SK-N-SH (cell line): ENCODE data around the gene DNHD1. TPM values are rescaled to one million over a fixed set of nuclear protein-coding genes. Genes with fewer than 3 reads are reported as not detected.

Experiments used
- CTCF ChIA-PET: fragments of 300-600, 350-600 bp; formaldehyde crosslinking; extraction: SDS; loops from one replicate; lab custom pipeline; 2021; lab: Yijun Ruan, JAX
- POLR2A ChIA-PET: fragments of 350-600 bp; sonication (Branson Sonifier 250); formaldehyde crosslinking; extraction: SDS; loops from one replicate; lab custom pipeline; 2020; ENCODE audit warnings: antibody characterized with exemption, inconsistent platforms; lab: Yijun Ruan, JAX
- DNase-seq: peaks from one replicate; pipeline ENCODE4 v3.0.0; 2012
- H2AFZ ChIP-seq: fragments of 200-600 bp; sonication (generic); 2 replicates; pipeline ENCODE4 v1.8.1; 2016; ENCODE audit warnings: antibody characterized with exemption, mild to moderate bottlenecking, low read depth
- H3F3A ChIP-seq: fragments of 200-600 bp; sonication (generic); replicated peaks from 2 replicates; pipeline ENCODE3; 2016; ENCODE audit warnings: antibody characterized with exemption, mild to moderate bottlenecking; ENCODE audit not compliant: insufficient read depth
- H3K27ac ChIP-seq, 2 experiments: fragments of 200-500 bp in 1 of 2; fragments of 200-600 bp in 1 of 2; sonication (Bioruptor generic) in 1 of 2; sonication (generic), shearing (Covaris generic) in 1 of 2; 2 replicates each; pipeline versions ENCODE4 v1.5.1 to v1.6.1; 2014 to 2016; ENCODE audit warnings: low read depth in 2 of 2, inconsistent platforms in 1 of 2, low read length in 1 of 2, mild to moderate bottlenecking in 1 of 2, mixed read lengths in 1 of 2
- H3K27me3 ChIP-seq: fragments of 200-600 bp; sonication (generic), shearing (Covaris generic); 2 replicates; pipeline ENCODE4 v1.6.1; 2016; ENCODE audit warnings: mixed run types; ENCODE audit not compliant: insufficient read depth
- H3K36me3 ChIP-seq, 2 experiments: fragments of 200-500 bp in 1 of 2; fragments of 200-600 bp in 1 of 2; sonication (Bioruptor generic) in 1 of 2; sonication (generic) in 1 of 2; replicated peaks in 1 of 2; 2 replicates each; pipeline versions ENCODE3 to v1.5.1; 2014 to 2016; ENCODE audit warnings: low read length in 1 of 2, mild to moderate bottlenecking in 1 of 2; ENCODE audit not compliant: insufficient read depth in 2 of 2, control insufficient read depth in 1 of 2
- H3K4me1 ChIP-seq, 2 experiments: fragments of 200-500 bp in 1 of 2; fragments of 200-600 bp in 1 of 2; sonication (Bioruptor generic) in 1 of 2; sonication (generic), shearing (Covaris generic) in 1 of 2; 2 replicates each; pipeline versions ENCODE4 v1.5.1 to v1.6.1; 2014 to 2016; ENCODE audit warnings: low read depth in 1 of 2, low read length in 1 of 2, mixed run types in 1 of 2; ENCODE audit not compliant: insufficient read depth in 2 of 2, control insufficient read depth in 1 of 2
- H3K4me2 ChIP-seq: fragments of 200-600 bp; sonication (generic), shearing (Covaris generic); 2 replicates; pipeline ENCODE4 v1.6.1; 2017; ENCODE audit warnings: mixed run types
- H3K4me3 ChIP-seq, 2 experiments: fragments of 200-500 bp in 1 of 2; fragments of 200-600 bp in 1 of 2; sonication (Bioruptor generic) in 1 of 2; sonication (generic), shearing (Covaris generic) in 1 of 2; 2 replicates each; pipeline versions ENCODE4 v1.5.1 to v1.8.1; 2014 to 2016; ENCODE audit warnings: low read depth in 2 of 2, inconsistent platforms in 1 of 2, low read length in 1 of 2, mild to moderate bottlenecking in 1 of 2, mixed read lengths in 1 of 2, moderate library complexity in 1 of 2
- H3K79me2 ChIP-seq: fragments of 200-600 bp; sonication (generic); 2 replicates; pipeline ENCODE4 v1.8.1; 2017; ENCODE audit warnings: mild to moderate bottlenecking; ENCODE audit not compliant: insufficient read depth
- H3K9ac ChIP-seq: fragments of 200-600 bp; sonication (generic); 2 replicates; pipeline ENCODE4 v1.6.1; 2017; ENCODE audit warnings: mixed run types
- H3K9me2 ChIP-seq: fragments of 200-600 bp; sonication (generic); 2 replicates; pipeline ENCODE4 v1.6.1; 2017; ENCODE audit warnings: mixed run types
- H3K9me3 ChIP-seq: fragments of 200-600 bp; sonication (generic); 2 replicates; pipeline ENCODE4 v1.6.1; 2017; ENCODE audit warnings: mixed run types, mild to moderate bottlenecking, moderate library complexity
- H4K20me1 ChIP-seq: fragments of 200-600 bp; sonication (generic); 2 replicates; pipeline ENCODE4 v1.6.1; 2017; ENCODE audit warnings: mild to moderate bottlenecking, mixed run types; ENCODE audit not compliant: insufficient read depth
- ELF1 ChIP-seq: IDR thresholded peaks from 2 replicates; pipeline ENCODE4 v1.4.0; 2012
- EP300 ChIP-seq, 2 experiments: IDR thresholded peaks; 2 replicates each; pipeline versions ENCODE4 v1.4.0 to v1.6.1; 2012; ENCODE audit warnings: borderline replicate concordance in 1 of 2, low read depth in 1 of 2, low read length in 1 of 2
- FOSL2 ChIP-seq: IDR thresholded peaks from 2 replicates; pipeline ENCODE4 v1.4.0; 2012; ENCODE audit warnings: low read depth, mild to moderate bottlenecking, moderate library complexity, borderline replicate concordance
- MEF2A ChIP-seq: IDR thresholded peaks from 2 replicates; pipeline ENCODE4 v1.4.0; 2012; ENCODE audit warnings: low read depth, borderline replicate concordance
- MXI1 ChIP-seq: IDR thresholded peaks from 2 replicates; pipeline ENCODE4 v1.6.1; 2012; ENCODE audit warnings: mild to moderate bottlenecking, low read depth, low read length, improper control_type of control experiment
- NRF1 ChIP-seq: IDR thresholded peaks from 2 replicates; pipeline ENCODE4 v1.6.1; 2012; ENCODE audit warnings: low read depth, mild to moderate bottlenecking, low read length
- PBX3 ChIP-seq: IDR thresholded peaks from 2 replicates; pipeline ENCODE4; 2012
- RAD21 ChIP-seq: IDR thresholded peaks from 2 replicates; pipeline ENCODE4 v1.6.1; 2012; ENCODE audit warnings: mild to moderate bottlenecking, low read length
- RCOR1 ChIP-seq: fragments of 150-350 bp; IDR thresholded peaks from 2 replicates; pipeline ENCODE4 v1.6.1; 2017; ENCODE audit warnings: antibody characterized with exemption, low read length
- RXRA ChIP-seq: IDR thresholded peaks from 2 replicates; pipeline ENCODE4 v1.4.0; 2012; ENCODE audit warnings: low read depth, mild to moderate bottlenecking, borderline replicate concordance
- SIN3A ChIP-seq: IDR thresholded peaks from 2 replicates; pipeline ENCODE4 v1.6.1; 2012; ENCODE audit warnings: low read depth, mild to moderate bottlenecking, low read length, moderate library complexity, borderline replicate concordance
- TAF1 ChIP-seq: IDR thresholded peaks from 2 replicates; pipeline ENCODE4 v1.6.1; 2012; ENCODE audit warnings: low read depth, mild to moderate bottlenecking, low read length, moderate library complexity, borderline replicate concordance
- TCF12 ChIP-seq: IDR thresholded peaks from 2 replicates; pipeline ENCODE4 v1.4.0; 2012
- USF2 ChIP-seq: fragments of 150-350 bp; IDR thresholded peaks from 2 replicates; pipeline ENCODE4 v1.6.1; 2017; ENCODE audit warnings: antibody characterized with exemption, low read length, low read depth, borderline replicate concordance
- ZBTB33 ChIP-seq: IDR thresholded peaks from 2 replicates; pipeline ENCODE4 v1.4.0; 2012; ENCODE audit warnings: low read depth, borderline replicate concordance
- WGBS: methylation state at CpG from one replicate; pipeline ENCODE4 v1.1.6; 2017; ENCODE audit warnings: low lambda C conversion rate; 5-methylcytosine and 5-hydroxymethylcytosine counted together
- polyA plus RNA-seq, 3 experiments: library from polyadenylated mRNA; depleted of rRNA; stranded (reverse); fragments of >200 nt; gene quantifications; 2 replicates each; pipeline ENCODE4 v1.2.3, GENCODE V29; 2012
- TF ChIP-seq, protein P1 (sequence below): IDR thresholded peaks from 2 replicates; pipeline ENCODE4 v1.6.1; 2012; ENCODE audit warnings: mild to moderate bottlenecking, low read depth, low read length, moderate library complexity
- TF ChIP-seq, protein P2 (sequence below): fragments of 200-600 bp; sonication (generic); IDR thresholded peaks from 2 replicates; pipeline ENCODE4 v1.6.1; 2017; ENCODE audit warnings: antibody characterized with exemption, mild to moderate bottlenecking, moderate library complexity
- TF ChIP-seq, protein P3 (sequence below): IDR thresholded peaks from 2 replicates; pipeline ENCODE4 v1.4.0; 2012; ENCODE audit warnings: low read depth, borderline replicate concordance

Gene DNHD1
- polyA plus RNA-seq, 1 of the 3 experiments (the other 2 are of a cell fraction), result 5.3 TPM

DNA sequence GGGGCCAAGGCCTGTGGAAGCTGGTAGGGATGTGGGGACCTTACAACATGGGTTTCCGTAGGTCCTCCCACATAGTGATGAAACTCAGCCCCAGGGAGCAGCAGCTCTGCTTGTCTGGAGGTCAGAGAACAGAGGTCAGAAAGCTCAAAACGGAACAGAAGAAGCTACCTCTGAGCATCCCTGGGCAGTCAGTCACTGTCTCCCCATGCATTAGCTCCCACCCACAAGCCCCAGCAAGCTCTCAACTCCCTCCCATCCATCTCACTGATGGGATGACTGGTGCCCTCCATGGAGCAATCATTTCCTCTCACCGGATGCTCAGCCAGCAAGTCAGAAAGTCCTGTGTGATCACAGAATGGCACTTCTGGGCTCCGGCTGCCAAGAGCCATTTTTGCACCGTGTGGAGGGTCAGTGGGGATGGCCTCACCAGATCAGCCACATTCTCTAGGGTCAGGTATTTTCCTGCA is 120.3 kb downstream of the DNHD1 start:
- H3K4me3 ChIP-seq, result no peak overlapping the region
- H2AFZ ChIP-seq, result no peak overlapping the region
- ChIA-PET POLR2A (no interaction called here), CTCF (interaction anchor here (0.9 kb wide), 1 partner anchor 86 kb away, joined by 4 read pairs; no protein-coding TSS in a partner anchor)
- peaks cover 23% of the 10 kb centered on the region for H3F3A ChIP-seq
- TF ChIP-seq RAD21 (no peak), EP300 (IDR thresholded peaks at IDR 0.05; ENCODE audit: borderline replicate concordance in 1 of 2, low read depth in 1 of 2, low read length in 1 of 2) (no peak), ELF1 (no peak), TAF1 (no peak), MEF2A (no peak), MXI1 (no peak), USF2 (no peak), PBX3 (no peak), RCOR1 (no peak), SIN3A (no peak), TCF12 (no peak), NRF1 (no peak), RXRA (no peak), FOSL2 (no peak), ZBTB33 (no peak)
- TF ChIP-seq, protein P1, sequence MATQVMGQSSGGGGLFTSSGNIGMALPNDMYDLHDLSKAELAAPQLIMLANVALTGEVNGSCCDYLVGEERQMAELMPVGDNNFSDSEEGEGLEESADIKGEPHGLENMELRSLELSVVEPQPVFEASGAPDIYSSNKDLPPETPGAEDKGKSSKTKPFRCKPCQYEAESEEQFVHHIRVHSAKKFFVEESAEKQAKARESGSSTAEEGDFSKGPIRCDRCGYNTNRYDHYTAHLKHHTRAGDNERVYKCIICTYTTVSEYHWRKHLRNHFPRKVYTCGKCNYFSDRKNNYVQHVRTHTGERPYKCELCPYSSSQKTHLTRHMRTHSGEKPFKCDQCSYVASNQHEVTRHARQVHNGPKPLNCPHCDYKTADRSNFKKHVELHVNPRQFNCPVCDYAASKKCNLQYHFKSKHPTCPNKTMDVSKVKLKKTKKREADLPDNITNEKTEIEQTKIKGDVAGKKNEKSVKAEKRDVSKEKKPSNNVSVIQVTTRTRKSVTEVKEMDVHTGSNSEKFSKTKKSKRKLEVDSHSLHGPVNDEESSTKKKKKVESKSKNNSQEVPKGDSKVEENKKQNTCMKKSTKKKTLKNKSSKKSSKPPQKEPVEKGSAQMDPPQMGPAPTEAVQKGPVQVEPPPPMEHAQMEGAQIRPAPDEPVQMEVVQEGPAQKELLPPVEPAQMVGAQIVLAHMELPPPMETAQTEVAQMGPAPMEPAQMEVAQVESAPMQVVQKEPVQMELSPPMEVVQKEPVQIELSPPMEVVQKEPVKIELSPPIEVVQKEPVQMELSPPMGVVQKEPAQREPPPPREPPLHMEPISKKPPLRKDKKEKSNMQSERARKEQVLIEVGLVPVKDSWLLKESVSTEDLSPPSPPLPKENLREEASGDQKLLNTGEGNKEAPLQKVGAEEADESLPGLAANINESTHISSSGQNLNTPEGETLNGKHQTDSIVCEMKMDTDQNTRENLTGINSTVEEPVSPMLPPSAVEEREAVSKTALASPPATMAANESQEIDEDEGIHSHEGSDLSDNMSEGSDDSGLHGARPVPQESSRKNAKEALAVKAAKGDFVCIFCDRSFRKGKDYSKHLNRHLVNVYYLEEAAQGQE, result no peak
- TF ChIP-seq, protein P2, sequence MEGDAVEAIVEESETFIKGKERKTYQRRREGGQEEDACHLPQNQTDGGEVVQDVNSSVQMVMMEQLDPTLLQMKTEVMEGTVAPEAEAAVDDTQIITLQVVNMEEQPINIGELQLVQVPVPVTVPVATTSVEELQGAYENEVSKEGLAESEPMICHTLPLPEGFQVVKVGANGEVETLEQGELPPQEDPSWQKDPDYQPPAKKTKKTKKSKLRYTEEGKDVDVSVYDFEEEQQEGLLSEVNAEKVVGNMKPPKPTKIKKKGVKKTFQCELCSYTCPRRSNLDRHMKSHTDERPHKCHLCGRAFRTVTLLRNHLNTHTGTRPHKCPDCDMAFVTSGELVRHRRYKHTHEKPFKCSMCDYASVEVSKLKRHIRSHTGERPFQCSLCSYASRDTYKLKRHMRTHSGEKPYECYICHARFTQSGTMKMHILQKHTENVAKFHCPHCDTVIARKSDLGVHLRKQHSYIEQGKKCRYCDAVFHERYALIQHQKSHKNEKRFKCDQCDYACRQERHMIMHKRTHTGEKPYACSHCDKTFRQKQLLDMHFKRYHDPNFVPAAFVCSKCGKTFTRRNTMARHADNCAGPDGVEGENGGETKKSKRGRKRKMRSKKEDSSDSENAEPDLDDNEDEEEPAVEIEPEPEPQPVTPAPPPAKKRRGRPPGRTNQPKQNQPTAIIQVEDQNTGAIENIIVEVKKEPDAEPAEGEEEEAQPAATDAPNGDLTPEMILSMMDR, result no peak
- TF ChIP-seq, protein P3, sequence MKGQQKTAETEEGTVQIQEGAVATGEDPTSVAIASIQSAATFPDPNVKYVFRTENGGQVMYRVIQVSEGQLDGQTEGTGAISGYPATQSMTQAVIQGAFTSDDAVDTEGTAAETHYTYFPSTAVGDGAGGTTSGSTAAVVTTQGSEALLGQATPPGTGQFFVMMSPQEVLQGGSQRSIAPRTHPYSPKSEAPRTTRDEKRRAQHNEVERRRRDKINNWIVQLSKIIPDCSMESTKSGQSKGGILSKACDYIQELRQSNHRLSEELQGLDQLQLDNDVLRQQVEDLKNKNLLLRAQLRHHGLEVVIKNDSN, result no peak
- WGBS, result 83% methylated on average over 4 of the region's 5 CpGs
- peaks cover 0 to 23% of the 10 kb centered on the region in 2 experiments for H3K36me3 ChIP-seq
- no peaks in the 10 kb centered on the region for H3K27me3 ChIP-seq
- H3K9ac ChIP-seq, result no peak overlapping the region
- peak overlapping the region; percentile 97 for H3K4me2 ChIP-seq
- no peaks in the 10 kb centered on the region for H3K9me3 ChIP-seq
- peaks cover 7 to 18% of the 10 kb centered on the region in 2 experiments; a peak in 3 of 4 replicates for H3K4me1 ChIP-seq
- H4K20me1 ChIP-seq, result no peaks in the 10 kb centered on the region
- H3K9me2 ChIP-seq, result no peaks in the 10 kb centered on the region
- no peak for DNase-seq
- H3K79me2 ChIP-seq, result peaks cover 15% of the 10 kb centered on the region; the same call in 1 of the 2 replicates
- H3K27ac ChIP-seq, result no peak overlapping the region
